Nephron progenitor cell (in vitro differentiated cells): ENCODE data around the gene GCDH.

Experiments
- DNase-seq: peaks from one replicate; pipeline ENCODE4 v3.0.0; 2021
- H3K27ac Mint-ChIP-seq: 2 replicates; pipeline ENCODE4 v1.8.0; 2021; ENCODE audit warnings: mild to moderate bottlenecking, moderate library complexity, mixed read lengths
- H3K27me3 Mint-ChIP-seq: 2 replicates; pipeline ENCODE4 v1.8.0; 2021; ENCODE audit warnings: mild to moderate bottlenecking, low read depth, mixed read lengths; ENCODE audit not compliant: poor library complexity
- H3K36me3 Mint-ChIP-seq: 2 replicates; pipeline ENCODE4 v1.8.0; 2021; ENCODE audit warnings: low read depth, mixed read lengths
- H3K4me1 Mint-ChIP-seq: 2 replicates; pipeline ENCODE4 v1.8.0; 2021; ENCODE audit warnings: mixed read lengths
- H3K4me3 Mint-ChIP-seq: 2 replicates; pipeline ENCODE4 v1.8.0; 2021; ENCODE audit warnings: mild to moderate bottlenecking, moderate library complexity, mixed read lengths
- H3K9me3 Mint-ChIP-seq: 2 replicates; pipeline ENCODE4 v1.8.0; 2021; ENCODE audit warnings: mild to moderate bottlenecking, moderate library complexity, mixed read lengths
- TF ChIP-seq, protein P1 (sequence below): fragments of 200-600 bp; sonication (generic); IDR thresholded peaks from 2 replicates; pipeline ENCODE4 v1.5.0; 2021; ENCODE audit warnings: antibody characterized with exemption

GCDH gene

DNA sequence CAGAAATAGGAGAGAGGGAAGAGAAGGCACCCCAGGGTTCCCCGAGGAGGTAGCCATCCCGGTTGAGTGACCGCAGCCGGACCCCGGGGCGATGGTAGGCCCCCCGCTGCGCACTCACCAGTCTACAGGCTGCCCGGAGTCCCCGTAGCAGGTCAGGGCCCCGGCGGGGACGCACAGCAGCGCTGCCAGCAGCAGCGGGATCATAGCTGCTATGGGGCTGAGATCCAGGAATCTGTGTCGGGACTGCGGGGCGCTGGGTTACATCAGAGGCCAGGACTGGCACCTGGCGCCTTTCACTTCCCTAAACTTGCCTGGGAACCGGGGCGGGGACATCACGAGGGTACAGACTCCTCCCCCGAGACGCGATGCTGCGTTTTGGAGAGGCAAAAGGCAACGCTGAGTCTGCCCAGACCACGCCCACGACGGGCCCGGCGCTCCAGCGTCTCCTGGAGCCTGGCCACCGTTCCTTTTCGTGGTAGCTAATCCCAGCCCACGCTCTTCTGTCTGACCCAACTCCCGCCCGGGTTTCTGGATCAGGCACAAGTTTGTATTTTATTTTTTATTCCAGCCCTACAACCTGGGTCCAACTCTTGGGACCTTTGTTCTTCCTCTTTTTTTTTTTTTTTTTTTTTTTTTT is 9.7 kb upstream of the GCDH start, which contains the start of gene DNASE2:
TSS of gene DNASE2 (minus strand) at position 278 of the 637 bp plus-strand sequence. CDS start at position 204, 74 bp downstream.
- TF ChIP-seq, protein P1, sequence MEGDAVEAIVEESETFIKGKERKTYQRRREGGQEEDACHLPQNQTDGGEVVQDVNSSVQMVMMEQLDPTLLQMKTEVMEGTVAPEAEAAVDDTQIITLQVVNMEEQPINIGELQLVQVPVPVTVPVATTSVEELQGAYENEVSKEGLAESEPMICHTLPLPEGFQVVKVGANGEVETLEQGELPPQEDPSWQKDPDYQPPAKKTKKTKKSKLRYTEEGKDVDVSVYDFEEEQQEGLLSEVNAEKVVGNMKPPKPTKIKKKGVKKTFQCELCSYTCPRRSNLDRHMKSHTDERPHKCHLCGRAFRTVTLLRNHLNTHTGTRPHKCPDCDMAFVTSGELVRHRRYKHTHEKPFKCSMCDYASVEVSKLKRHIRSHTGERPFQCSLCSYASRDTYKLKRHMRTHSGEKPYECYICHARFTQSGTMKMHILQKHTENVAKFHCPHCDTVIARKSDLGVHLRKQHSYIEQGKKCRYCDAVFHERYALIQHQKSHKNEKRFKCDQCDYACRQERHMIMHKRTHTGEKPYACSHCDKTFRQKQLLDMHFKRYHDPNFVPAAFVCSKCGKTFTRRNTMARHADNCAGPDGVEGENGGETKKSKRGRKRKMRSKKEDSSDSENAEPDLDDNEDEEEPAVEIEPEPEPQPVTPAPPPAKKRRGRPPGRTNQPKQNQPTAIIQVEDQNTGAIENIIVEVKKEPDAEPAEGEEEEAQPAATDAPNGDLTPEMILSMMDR, result no peak
- peaks cover 53% of the 10 kb centered on the region for H3K27me3 Mint-ChIP-seq

DNA sequence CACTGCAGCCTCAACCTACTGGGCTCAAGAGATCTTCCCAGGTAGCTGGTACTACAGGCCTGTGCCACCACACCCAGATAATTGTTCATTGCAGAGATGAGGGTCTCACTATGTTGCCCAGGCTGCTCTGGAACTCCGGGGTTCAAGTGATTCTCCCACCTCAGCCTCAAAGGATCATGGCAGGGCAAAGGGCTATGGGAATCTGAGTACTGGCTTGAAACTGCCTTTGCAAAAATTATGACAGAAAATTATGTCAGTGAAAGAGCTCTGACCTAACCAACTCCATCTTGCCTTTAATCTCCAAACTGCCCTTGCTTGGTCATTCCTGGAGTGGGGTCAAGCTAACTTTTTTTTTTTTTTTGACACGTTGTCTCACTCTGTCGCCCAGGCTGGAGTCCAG is 8.4 kb upstream of the GCDH start:
- Mint-ChIP-seq H3K27me3 (peaks cover 66% of the 10 kb centered on the region), H3K9me3 (peaks cover 27% of the 10 kb centered on the region), H3K27ac (no peak overlapping the region), H3K4me1 (peaks cover 16% of the 10 kb centered on the region), H3K4me3 (peak overlapping the region; percentile 88), H3K36me3 (peaks cover 5% of the 10 kb centered on the region)
- no peak for DNase-seq
- TF ChIP-seq, protein P1, result no peak

More for the DNA sequence above, 9.7 kb upstream of the GCDH start, which contains the start of gene DNASE2:
- H3K4me1 Mint-ChIP-seq, result peaks cover 11% of the 10 kb centered on the region
- no peak within 1 kb of the TSS for H3K27ac Mint-ChIP-seq
- H3K36me3 Mint-ChIP-seq, result peaks cover 5% of the 10 kb centered on the region
- peak within 1 kb of the TSS; percentile 88 for H3K4me3 Mint-ChIP-seq
- peak; percentile 92 for DNase-seq
- peaks cover 24% of the 10 kb centered on the region for H3K9me3 Mint-ChIP-seq

DNA sequence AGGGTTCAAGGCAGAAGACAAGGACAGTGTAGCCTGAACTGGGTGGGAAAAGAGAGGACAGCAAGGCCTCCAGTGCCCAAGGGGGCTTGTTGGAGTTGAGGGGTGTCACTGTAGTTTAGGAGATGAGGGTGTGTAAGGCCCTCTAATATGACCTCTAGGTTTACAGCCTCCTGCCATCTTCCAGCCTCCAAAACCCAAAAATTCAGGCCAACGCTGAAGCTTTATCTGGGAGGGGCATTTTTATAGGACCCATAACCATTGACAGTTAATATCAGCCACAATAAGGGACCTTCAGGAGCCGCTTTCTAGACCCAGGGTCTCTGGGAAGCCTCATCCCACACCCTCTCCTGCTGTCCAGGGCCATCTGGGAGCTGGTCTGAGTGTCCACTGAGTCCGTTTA is 6.8 kb upstream of the GCDH start:
- TF ChIP-seq, protein P1, result no peak
- no peak for DNase-seq
- Mint-ChIP-seq H3K27ac (no peak overlapping the region), H3K4me1 (peaks cover 19% of the 10 kb centered on the region), H3K9me3 (peaks cover 27% of the 10 kb centered on the region), H3K27me3 (peaks cover 82% of the 10 kb centered on the region), H3K4me3 (no peak overlapping the region), H3K36me3 (no peaks in the 10 kb centered on the region)

DNA sequence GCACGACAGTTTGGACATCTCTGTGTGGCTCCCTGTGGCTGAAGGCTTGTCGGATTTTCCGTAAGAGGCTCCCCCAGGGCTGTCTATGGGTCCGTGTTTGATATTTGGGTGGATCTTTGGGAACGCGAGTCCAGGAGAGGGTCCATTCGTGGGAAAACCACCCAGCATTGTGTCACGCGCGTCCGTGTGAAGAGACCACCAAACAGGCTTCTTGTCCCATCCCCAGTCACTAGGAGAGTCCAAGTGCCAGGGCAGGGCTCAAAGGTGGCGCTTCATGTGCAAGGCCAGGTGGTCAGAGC is 6.4 kb upstream of the GCDH start:
- Mint-ChIP-seq H3K9me3 (peaks cover 27% of the 10 kb centered on the region), H3K27me3 (peaks cover 81% of the 10 kb centered on the region), H3K4me3 (no peak overlapping the region), H3K36me3 (no peaks in the 10 kb centered on the region), H3K27ac (no peak overlapping the region), H3K4me1 (peaks cover 20% of the 10 kb centered on the region)
- TF ChIP-seq, protein P1, result no peak
- no peak for DNase-seq

DNA sequence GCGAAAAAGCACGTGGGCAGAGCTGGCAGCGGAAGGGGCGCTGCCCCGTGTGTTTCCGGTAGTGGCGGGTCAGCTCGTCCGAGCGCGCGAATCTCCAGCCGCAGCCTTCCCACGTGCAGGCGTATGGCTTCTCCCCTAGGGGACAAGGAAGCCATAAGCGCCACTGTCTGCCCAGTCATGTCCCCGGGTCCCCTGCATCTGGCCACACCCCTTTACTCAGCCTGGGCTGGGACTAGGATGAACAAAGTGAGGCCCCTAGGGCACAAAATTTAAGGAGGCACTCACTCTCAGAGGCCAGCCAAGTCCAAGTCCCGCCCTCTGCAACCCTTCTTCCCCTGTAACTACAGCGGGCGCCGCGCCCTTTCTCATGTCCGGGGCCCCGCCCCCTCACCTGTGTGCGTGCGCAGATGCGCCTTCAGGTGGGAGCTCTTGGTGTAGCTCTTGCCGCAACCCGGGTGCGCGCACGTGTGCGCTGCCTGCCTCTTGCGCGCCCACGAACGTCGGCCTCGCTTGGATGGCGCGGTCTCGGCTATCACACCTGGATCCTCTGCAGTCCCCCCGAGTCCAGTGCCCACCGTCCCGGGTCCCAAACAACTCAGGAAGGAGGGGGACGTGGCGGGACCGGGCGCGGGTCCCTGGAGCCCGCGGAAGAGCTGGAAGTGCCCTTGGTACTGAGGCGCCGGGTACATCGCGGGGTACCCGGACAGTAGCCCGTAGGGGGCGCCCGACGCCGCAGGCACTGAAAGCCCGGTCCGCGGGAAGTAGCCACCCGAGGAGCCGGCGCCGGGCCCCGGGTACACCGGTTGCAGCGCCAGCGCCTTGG is 5.8 kb upstream of the GCDH start:
- peak overlapping the region; percentile 71 for H3K4me3 Mint-ChIP-seq
- no peaks in the 10 kb centered on the region for H3K36me3 Mint-ChIP-seq
- peaks cover 79% of the 10 kb centered on the region for H3K27me3 Mint-ChIP-seq
- peaks cover 27% of the 10 kb centered on the region for H3K9me3 Mint-ChIP-seq
- TF ChIP-seq, protein P1, result peak; percentile 55
- H3K27ac Mint-ChIP-seq, result no peak overlapping the region
- peak; percentile 71 for DNase-seq
- H3K4me1 Mint-ChIP-seq, result peaks cover 19% of the 10 kb centered on the region
